ENCODE measurements around the gene CACNB4.

Gene CACNB4

DNA sequence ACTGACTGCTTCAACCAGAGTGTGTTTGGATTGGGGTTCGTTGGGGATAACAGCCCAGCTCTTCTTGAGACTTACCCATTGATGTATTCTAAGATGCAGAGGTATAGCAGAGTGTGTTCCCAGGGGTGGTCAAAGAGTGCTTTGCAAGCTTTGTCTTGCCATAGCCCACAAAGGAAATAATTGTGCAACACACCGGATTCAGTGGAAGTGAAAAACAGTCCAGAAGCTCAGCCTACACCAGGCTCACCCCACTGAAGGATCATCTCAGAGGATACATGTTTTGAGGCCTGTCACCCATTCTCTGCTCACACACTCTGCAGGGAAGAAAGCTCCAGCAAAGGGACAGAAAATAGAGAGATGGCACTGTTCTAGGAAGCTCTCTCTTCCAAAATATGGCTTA lies 9.6 kb downstream of the CACNB4 start:
- in situ Hi-C loops (cut with MboI; ENCODE audit: low sequenced_read_pairs) = no loop called here

DNA sequence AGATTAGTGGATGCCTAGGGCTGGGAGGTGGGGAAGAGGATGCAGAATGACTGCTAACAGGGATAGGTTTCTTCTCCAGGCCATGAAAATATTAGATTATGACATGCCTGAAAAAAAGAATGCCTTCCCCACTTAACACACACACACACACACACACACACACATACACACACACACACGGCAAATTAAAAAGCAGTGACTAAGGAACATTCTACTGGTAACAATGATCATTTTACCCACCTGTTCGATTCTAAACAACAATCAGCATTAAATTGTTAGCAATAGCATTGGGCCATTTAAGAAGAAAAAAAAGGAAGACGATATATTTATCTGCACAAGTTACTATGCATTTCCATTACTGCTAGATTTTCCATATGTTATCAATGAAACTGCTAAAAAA lies 10.8 kb downstream of the CACNB4 start:
- in situ Hi-C loops (cut with MboI; ENCODE audit: low sequenced_read_pairs) = no loop called here

GRCh38 chr2:152086231-152086630 lies 12.6 kb downstream of the CACNB4 start:
- in situ Hi-C loops (cut with MboI; ENCODE audit: low sequenced_read_pairs) = no loop called here

- in situ Hi-C loops (cut with MboI; ENCODE audit: low sequenced_read_pairs) = no loop called here
Observed at GRCh38 chr2:152084076-152084475, 14.8 kb downstream of the CACNB4 start.

DNA sequence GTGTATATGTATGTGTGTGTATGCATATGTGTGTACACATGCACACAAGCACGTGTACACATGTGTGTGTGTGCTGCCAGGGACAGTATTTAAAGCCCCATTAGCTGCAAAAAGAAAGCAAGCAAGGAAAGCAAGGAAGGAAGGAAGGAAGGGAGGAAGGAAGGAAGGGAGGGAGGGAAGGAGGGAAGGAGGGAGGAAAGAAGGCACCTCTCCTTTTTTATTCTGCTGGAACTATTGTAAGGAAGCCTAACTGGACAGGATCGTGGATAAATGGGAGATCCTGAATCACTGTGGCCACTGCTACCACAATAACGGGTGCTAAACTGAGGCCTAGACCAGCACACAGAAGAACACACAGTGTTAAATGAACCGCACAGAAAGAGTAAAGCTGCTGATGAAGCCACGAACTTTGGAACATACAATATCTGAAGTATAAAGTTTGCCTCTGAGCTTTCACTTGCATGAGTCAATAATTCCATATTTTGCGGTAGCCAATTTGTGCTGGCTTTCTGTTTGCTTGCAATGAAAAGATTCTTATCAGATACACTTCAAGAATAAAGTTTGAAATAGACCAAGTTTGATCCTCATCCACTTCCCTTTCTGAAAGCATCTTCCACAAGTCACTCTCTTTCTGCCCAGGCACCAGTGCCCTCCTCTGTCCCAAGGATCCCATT lies 15.5 kb downstream of the CACNB4 start:
- in situ Hi-C loops (cut with MboI; ENCODE audit: low sequenced_read_pairs) = no loop called here

DNA sequence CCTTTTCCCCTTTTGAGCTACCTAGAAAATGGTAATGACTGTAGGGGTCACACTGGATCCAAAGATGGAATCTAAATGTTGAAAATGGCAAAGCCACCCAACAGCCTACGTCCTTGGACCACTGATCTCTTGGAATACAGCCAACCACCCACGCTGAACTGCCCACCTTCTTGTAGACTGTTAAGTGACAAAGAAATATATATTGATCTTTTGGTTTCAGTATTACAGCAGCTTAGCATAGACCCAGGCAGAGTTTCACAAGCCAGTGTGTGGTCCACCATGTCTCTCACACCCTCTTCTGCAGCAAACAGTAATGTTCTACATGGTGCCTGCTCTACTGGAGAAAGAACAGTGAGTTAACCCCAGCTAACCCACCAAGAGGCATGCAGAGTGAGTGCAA lies 20.2 kb downstream of the CACNB4 start:
- in situ Hi-C loops (cut with MboI; ENCODE audit: low sequenced_read_pairs) = no loop called here

DNA sequence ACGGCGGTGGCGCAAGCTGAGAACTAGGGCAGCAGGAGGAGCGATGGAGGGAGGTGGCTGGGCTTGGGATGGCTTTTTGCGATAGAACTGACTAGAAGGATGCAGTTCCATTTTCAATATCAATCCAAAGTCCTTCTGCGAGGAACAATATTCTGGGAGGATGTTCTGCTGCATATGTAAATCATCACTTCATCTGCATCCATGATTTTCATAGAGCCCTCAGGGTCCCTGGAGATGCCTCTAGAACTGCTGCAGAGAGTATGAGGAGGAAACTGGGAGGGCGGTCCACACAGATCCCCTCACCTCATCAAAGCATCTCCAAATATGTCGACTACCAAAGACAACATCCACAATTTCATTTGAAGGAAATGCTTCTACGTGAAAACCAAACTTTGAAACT lies 20.8 kb downstream of the CACNB4 start:
- in situ Hi-C loops (cut with MboI; ENCODE audit: low sequenced_read_pairs) = no loop called here

GRCh38 chr2:152075461-152076050 lies 23.3 kb downstream of the CACNB4 start:
- in situ Hi-C loops (cut with MboI; ENCODE audit: low sequenced_read_pairs) = no loop called here

DNA sequence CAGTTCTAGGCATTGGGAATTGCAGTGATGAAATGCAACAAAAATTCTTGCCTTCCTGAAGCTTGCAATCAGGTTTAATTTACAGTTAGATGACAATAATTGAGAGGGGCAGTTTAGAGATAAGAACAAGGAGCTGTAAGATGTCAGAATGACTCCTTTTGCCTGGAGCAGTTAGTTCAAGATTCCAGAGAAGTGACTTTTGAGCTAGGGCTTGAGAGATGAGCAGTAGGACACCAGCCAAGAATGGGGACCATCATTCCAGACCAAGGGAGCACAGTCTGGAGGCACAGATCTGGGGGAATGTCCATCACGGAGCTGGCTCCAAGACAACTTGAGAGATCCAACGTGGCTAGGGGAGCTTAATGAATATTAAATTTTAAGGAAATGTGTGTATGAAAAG lies 26.8 kb downstream of the CACNB4 start:
- in situ Hi-C loops (cut with MboI; ENCODE audit: low sequenced_read_pairs) = no loop called here

DNA sequence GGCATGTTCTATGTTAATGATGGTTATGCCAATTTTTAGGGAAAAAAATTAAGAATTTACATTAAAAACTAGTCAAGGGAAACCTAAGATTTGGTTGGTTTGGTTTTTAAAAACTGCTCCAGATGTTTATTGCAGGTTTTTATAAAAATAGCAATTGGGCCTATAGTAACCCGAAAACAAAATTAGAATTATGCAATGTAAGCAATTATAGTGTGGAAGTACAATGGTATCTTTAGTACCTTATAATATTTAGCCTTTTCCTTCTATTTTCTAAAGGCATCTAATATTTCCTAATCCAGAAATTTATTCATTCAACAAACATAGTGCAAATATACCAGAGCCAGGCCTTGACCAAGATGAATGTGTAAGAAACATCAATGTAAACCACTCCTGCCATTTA lies 27.3 kb downstream of the CACNB4 start:
- in situ Hi-C loops (cut with MboI; ENCODE audit: low sequenced_read_pairs) = no loop called here

DNA sequence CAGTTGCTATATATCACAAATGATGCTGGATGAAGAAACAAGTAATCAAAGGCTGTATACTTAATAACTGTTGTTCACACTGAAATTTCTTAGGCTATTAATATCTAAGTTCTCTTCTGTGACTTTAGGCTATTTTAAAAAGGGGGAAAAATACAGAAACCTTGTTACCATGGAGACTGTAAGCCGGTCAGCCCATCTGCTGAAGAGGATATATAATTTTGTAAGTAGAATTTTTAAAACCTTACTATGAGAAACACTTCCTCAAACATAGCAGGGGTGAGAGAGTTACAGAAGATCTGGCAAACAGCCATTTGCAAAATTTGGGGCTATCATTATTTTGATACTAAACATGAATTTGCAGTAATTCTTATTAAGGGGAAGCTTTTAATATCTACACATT lies 27.8 kb downstream of the CACNB4 start:
- in situ Hi-C loops (cut with MboI; ENCODE audit: low sequenced_read_pairs) = no loop called here

GRCh38 chr2:152068226-152068625 lies 30.6 kb downstream of the CACNB4 start:
- in situ Hi-C loops (cut with MboI; ENCODE audit: low sequenced_read_pairs) = no loop called here

DNA sequence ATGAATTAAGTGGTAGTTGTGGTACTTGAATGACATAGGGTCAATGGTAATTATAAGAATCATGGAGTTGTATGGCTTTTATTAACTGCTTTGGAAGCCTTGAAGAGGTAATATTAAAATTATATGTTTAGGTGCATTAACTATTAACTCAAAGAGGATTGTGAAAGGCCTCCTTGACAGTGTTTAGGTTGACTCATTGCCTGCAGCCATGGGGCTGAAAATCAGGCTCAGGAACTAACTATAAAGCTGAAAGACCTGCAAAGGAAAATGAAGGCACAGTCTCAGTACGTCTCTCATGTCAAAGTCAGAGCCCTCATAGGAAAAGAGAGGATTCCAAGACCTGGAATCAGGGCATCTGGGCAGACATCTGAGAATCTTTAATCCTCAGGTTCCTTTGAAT lies 31.0 kb downstream of the CACNB4 start:
- in situ Hi-C loops (cut with MboI; ENCODE audit: low sequenced_read_pairs) = no loop called here

- in situ Hi-C loops (cut with MboI; ENCODE audit: low sequenced_read_pairs) = no loop called here
Observed at GRCh38 chr2:152065945-152066344, 32.9 kb downstream of the CACNB4 start.

DNA sequence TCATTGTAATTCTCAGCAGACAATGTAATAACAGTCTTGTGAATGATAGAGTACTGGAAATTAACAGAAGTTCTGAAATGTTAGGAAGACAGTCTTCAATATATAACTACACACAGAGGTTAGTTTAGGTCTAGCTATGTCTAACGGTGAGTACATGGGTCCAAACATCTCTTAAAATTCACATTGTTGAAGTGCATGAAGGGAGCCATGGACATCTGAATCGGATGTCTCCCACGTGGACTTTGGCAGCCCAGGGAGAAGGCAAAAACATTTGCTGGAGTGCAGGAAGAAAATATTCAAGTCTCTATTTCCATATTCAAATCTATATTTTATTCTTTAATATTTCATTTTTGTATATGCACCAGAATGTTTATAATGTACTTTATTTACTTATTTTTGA lies 34.8 kb downstream of the CACNB4 start:
- in situ Hi-C loops (cut with MboI; ENCODE audit: low sequenced_read_pairs) = no loop called here

- in situ Hi-C loops (cut with MboI; ENCODE audit: low sequenced_read_pairs) = no loop called here
Observed at GRCh38 chr2:152063325-152063924, 35.4 kb downstream of the CACNB4 start.

- in situ Hi-C loops (cut with MboI; ENCODE audit: low sequenced_read_pairs) = no loop called here
Observed at GRCh38 chr2:152062125-152063091, 36.4 kb downstream of the CACNB4 start.

- in situ Hi-C loops (cut with MboI; ENCODE audit: low sequenced_read_pairs) = no loop called here
Observed at GRCh38 chr2:152061383-152061782, 37.5 kb downstream of the CACNB4 start.

DNA sequence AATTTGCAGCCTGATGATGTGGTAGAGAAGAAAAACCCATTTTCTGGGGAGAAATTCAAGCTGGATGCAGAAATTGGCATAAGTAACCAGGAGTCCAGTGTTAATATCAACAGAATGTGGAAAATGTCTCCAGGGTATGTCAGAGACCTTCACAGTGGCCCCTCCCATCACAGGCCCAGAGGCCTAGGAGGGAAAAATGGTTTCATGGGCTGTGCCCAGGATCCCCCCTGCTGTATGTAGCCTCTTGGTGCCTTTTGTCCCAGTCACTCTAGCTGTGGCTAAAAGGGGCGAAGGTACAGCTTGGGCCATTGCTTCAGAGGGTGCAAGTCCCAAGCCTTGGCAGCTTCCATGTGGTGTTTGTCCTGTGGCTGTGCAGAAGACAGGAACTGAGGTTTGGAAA lies 40.2 kb downstream of the CACNB4 start:
- in situ Hi-C loops (cut with MboI; ENCODE audit: low sequenced_read_pairs) = no loop called here

- in situ Hi-C loops (cut with MboI; ENCODE audit: low sequenced_read_pairs) = no loop called here
Observed at GRCh38 chr2:152056418-152056817, 42.4 kb downstream of the CACNB4 start.

DNA sequence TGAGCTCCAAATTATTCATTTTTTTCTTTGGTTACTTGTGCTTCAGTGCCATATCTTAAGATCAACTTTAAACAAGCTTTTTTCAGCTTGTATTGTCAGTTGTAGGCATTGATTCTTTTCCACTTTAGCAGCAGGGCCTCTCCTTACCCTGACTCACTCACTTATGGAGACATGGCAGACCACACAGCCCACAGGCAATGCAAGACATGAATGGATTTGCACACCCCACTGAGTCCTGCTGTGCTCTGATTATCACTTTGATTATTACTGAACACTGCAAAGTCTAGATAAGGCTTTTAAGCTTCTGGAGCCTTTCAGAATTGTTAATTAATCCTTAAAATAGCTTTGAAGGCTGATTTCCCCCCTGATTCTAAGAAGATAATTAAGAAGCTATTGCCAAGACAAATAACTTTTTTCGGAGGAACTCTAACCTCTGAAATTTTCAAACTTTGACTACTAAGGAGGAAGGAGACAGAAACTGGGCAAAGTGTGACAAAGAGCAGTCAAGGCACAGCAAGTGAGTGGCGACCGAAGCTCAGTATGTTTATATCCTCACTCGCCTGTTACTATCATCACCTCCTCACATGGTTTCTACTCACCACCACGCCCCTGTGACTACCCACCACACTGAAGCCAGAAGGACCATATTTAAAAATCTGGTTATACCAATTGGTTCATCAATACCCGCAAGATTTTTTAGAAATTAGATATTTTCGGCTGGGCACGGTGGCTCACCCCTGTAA lies 43.3 kb downstream of the CACNB4 start:
- in situ Hi-C loops (cut with MboI; ENCODE audit: low sequenced_read_pairs) = no loop called here

Measured in HL-60/S4 treated with retinoic acid at 250 ng/mL for 4 days and 3 days (cell line).